CD14-positive monocyte (primary cell): ENCODE results near the gene FKBP1A. TPM values are rescaled to one million over a fixed set of nuclear protein-coding genes. Genes with fewer than 3 reads are reported as not detected.
A peak's percentile ranks its signal among the peaks of the same experiment; 100 is the strongest.

Source experiments
- DNase-seq, 3 donors: peaks; one replicate each; pipeline ENCODE4 v3.0.0-alpha.2; 2011 to 2022
- H2AFZ ChIP-seq: 2 replicates; pipeline ENCODE4 v1.6.0; 2012; ENCODE audit warnings: mild to moderate bottlenecking, low read depth, low read length, inconsistent platforms; ENCODE audit not compliant: insufficient read depth, poor library complexity, severe bottlenecking
- H3K27ac ChIP-seq, 2 donors: 1 replicate in 1 of 2; 2 replicates in 1 of 2; pipeline ENCODE4 v1.5.1; 2012 to 2013; ENCODE audit warnings: low read length in 2 of 2, control low read depth in 1 of 2, inconsistent platforms in 1 of 2, low read depth in 1 of 2, mild to moderate bottlenecking in 1 of 2
- H3K27me3 ChIP-seq, 2 donors: one replicate each; pipeline versions ENCODE4 v1.6.0 to v1.6.1; 2011 to 2013; ENCODE audit warnings: low read length in 2 of 2; ENCODE audit not compliant: control insufficient read depth in 2 of 2, insufficient read depth in 2 of 2
- H3K36me3 ChIP-seq, 2 donors: replicated peaks in 1 of 2; 1 replicate in 1 of 2; 2 replicates in 1 of 2; pipeline versions ENCODE4 v1.5.1 to v1.6.1; 2012 to 2013; ENCODE audit warnings: low read length in 2 of 2, control low read depth in 1 of 2, inconsistent platforms in 1 of 2, mild to moderate bottlenecking in 1 of 2; ENCODE audit not compliant: insufficient read depth in 2 of 2, control insufficient read depth in 1 of 2
- H3K4me1 ChIP-seq, 2 donors: 1 replicate in 1 of 2; 2 replicates in 1 of 2; pipeline versions ENCODE4 v1.5.1 to v1.6.1; 2012 to 2013; ENCODE audit warnings: low read length in 2 of 2, control low read depth in 1 of 2, inconsistent platforms in 1 of 2, mild to moderate bottlenecking in 1 of 2, moderate library complexity in 1 of 2; ENCODE audit not compliant: insufficient read depth in 2 of 2, control insufficient read depth in 1 of 2
- H3K4me2 ChIP-seq: replicated peaks from 2 replicates; pipeline ENCODE3; 2012; ENCODE audit warnings: low read length, moderate library complexity, mild to moderate bottlenecking; ENCODE audit not compliant: poor library complexity, severe bottlenecking; ENCODE audit errors: extremely low read depth
- H3K4me3 ChIP-seq, 3 experiments: fragments of 200-600 bp in 1 of 3; sonication (generic) in 1 of 3; replicated peaks in 1 of 3; 1 replicate in 2 of 3; 2 replicates in 1 of 3; pipeline ENCODE4 v1.5.1; 2011 to 2013; ENCODE audit warnings: low read length in 3 of 3, mild to moderate bottlenecking in 3 of 3, control low read depth in 2 of 3, low read depth in 2 of 3, inconsistent platforms in 1 of 3, moderate library complexity in 1 of 3
- H3K79me2 ChIP-seq: 2 replicates; pipeline ENCODE4 v1.6.0; 2012; ENCODE audit warnings: mild to moderate bottlenecking, control low read depth, inconsistent platforms, low read length, moderate library complexity; ENCODE audit not compliant: insufficient read depth
- H3K9ac ChIP-seq: 2 replicates; pipeline ENCODE4 v1.6.0; 2017; ENCODE audit warnings: low read length, mild to moderate bottlenecking; ENCODE audit not compliant: insufficient read depth, poor library complexity, severe bottlenecking
- H3K9me3 ChIP-seq, 2 donors: replicated peaks in 1 of 2; 1 replicate in 1 of 2; 2 replicates in 1 of 2; pipeline versions ENCODE4 v1.5.1 to v1.6.1; 2012 to 2013; ENCODE audit warnings: low read length in 2 of 2, control low read depth in 1 of 2; ENCODE audit not compliant: control insufficient read depth in 1 of 2, insufficient read depth in 1 of 2
- H4K20me1 ChIP-seq: 2 replicates; pipeline ENCODE4 v1.6.0; 2012; ENCODE audit warnings: mild to moderate bottlenecking, low read length, control low read depth, moderate library complexity; ENCODE audit not compliant: insufficient read depth
- H3K27ac Mint-ChIP-seq, 7 donors: one replicate each; pipeline ENCODE4 v1.8.0; 2020; ENCODE audit warnings: mild to moderate bottlenecking in 7 of 7, mixed read lengths in 7 of 7, moderate library complexity in 6 of 7, inconsistent platforms in 2 of 7
- H3K27me3 Mint-ChIP-seq, 3 donors: one replicate each; pipeline ENCODE4 v1.8.0; 2021 to 2022; ENCODE audit warnings: low read depth in 3 of 3, mild to moderate bottlenecking in 3 of 3, mixed read lengths in 3 of 3, moderate library complexity in 3 of 3, inconsistent platforms in 1 of 3
- H3K36me3 Mint-ChIP-seq, 2 donors: one replicate each; pipeline ENCODE4 v1.8.0; 2020; ENCODE audit warnings: mixed read lengths in 2 of 2, inconsistent platforms in 1 of 2, mild to moderate bottlenecking in 1 of 2
- H3K4me1 Mint-ChIP-seq: one replicate; pipeline ENCODE4 v1.8.0; 2020; ENCODE audit warnings: mild to moderate bottlenecking, mixed read lengths
- H3K4me3 Mint-ChIP-seq, 2 donors: one replicate each; pipeline ENCODE4 v1.8.0; 2020; ENCODE audit warnings: mild to moderate bottlenecking in 2 of 2, mixed read lengths in 2 of 2, moderate library complexity in 1 of 2
- H3K9me3 Mint-ChIP-seq, 7 donors: one replicate each; pipeline ENCODE4 v1.8.0; 2020 to 2022; ENCODE audit warnings: mixed read lengths in 7 of 7, mild to moderate bottlenecking in 6 of 7, moderate library complexity in 6 of 7, inconsistent platforms in 2 of 7
- CTCF ChIP-seq: fragments of 200-600 bp; IDR thresholded peaks from one replicate; pipeline ENCODE4 v1.8.0; 2022; ENCODE audit warnings: antibody characterized with exemption, mild to moderate bottlenecking
- WGBS: methylation state at CpG from one replicate; pipeline ENCODE4 v1.1.5; 2013; ENCODE audit warnings: missing lambda C conversion rate; ENCODE audit not compliant: insufficient coverage; 5-methylcytosine and 5-hydroxymethylcytosine counted together
- intact Hi-C, 2 donors: fragments of 100-400 bp; cut with micrococcal nuclease; formaldehyde crosslinking; loops; one replicate each; pipeline versions ENCODE4 v1.15.0 to v1.15.1; 2023
- polyA plus RNA-seq, 3 donors: library from polyadenylated mRNA; depleted of rRNA in 1 of 3; unstranded in 2 of 3; stranded (reverse) in 1 of 3; fragments of 300-500 nt in 2 of 3; fragments of >200 nt in 1 of 3; fragmentation: Illumina TruSeq in 2 of 3; gene quantifications; 1 replicate in 2 of 3; 2 replicates in 1 of 3; pipeline ENCODE4 v1.2.3, GENCODE V29; 2012 to 2021

FKBP1A gene
- polyA plus RNA-seq, 3 donors: 155 to 268 (median 194) TPM

GRCh38 chr20:1438361-1438760, 45.5 kb upstream of the FKBP1A start:
- Histone ChIP-seq H3K36me3 (peaks cover 37 to 44% of the 10 kb centered on the region in 2 donors), H2AFZ (no peak overlapping the region), H3K27me3 (peaks cover 0 to 2% of the 10 kb centered on the region in 2 donors), H3K9ac (no peak overlapping the region), H3K4me1 (peaks cover 21% of the 10 kb centered on the region in 2 donors), H3K27ac (no peak overlapping the region), H3K4me2 (no peak overlapping the region), H4K20me1 (peaks cover 66% of the 10 kb centered on the region), H3K4me3 (no peak overlapping the region), H3K9me3 (no peaks in the 10 kb centered on the region), H3K79me2 (no peaks in the 10 kb centered on the region)
- WGBS: no CpG with 5 or more reads among the region's 1 CpG
- intact Hi-C loops: loop anchor here (1.0 to 5.0 kb wide), 4 partner anchors 46 to 127 kb away; partner anchors contain the start of gene FKBP1A (in 1 of the 2)
- DNase-seq: no peak
- peaks cover 44 to 52% of the 10 kb centered on the region in 2 donors for H3K36me3 Mint-ChIP-seq
- TF ChIP-seq CTCF: no peak
- peaks cover 28% of the 10 kb centered on the region for H3K4me1 Mint-ChIP-seq
- H3K27me3 Mint-ChIP-seq: peaks cover 0 to 5% (median 2%) of the 10 kb centered on the region in 3 donors
- peak overlapping the region in 4 of 7 donors; percentile 5 to 83 (median 42) for H3K27ac Mint-ChIP-seq
- no peak overlapping the region for H3K4me3 Mint-ChIP-seq
- no peaks in the 10 kb centered on the region for H3K9me3 Mint-ChIP-seq

GRCh38 chr20:1437235-1437904, 44.5 kb upstream of the FKBP1A start:
- Mint-ChIP-seq H3K9me3 (no peaks in the 10 kb centered on the region), H3K36me3 (peaks cover 34 to 48% of the 10 kb centered on the region in 2 donors), H3K27ac (peak overlapping the region in 4 of 7 donors; percentile 15 to 77 (median 40)), H3K27me3 (peaks cover 0 to 10% (median 8%) of the 10 kb centered on the region in 3 donors), H3K4me3 (no peak overlapping the region), H3K4me1 (peaks cover 32% of the 10 kb centered on the region)
- intact Hi-C loops: loop anchor here (2.0 to 5.0 kb wide), 4 partner anchors 45 to 125 kb away; partner anchors contain the start of gene FKBP1A (in 1 of the 2)
- Histone ChIP-seq H3K4me2 (no peak overlapping the region), H3K79me2 (no peaks in the 10 kb centered on the region), H2AFZ (no peak overlapping the region), H3K4me3 (no peak overlapping the region), H3K27me3 (peaks cover 2 to 6% of the 10 kb centered on the region in 2 donors), H4K20me1 (peaks cover 57% of the 10 kb centered on the region), H3K36me3 (peaks cover 28 to 34% of the 10 kb centered on the region in 2 donors), H3K27ac (no peak overlapping the region), H3K9me3 (no peaks in the 10 kb centered on the region), H3K9ac (no peak overlapping the region), H3K4me1 (peaks cover 21% of the 10 kb centered on the region in 2 donors)
- peak; percentile 87 for TF ChIP-seq CTCF
- WGBS: 26% methylated on average over 4 of the region's 5 CpGs
- DNase-seq: peak; percentile 69 to 84 (median 72)
